SH-SY5Y (cell line): ENCODE measurements around the gene RFX6.

Experiments used
- GATA2 ChIP-seq: IDR thresholded peaks from 2 replicates; pipeline ENCODE4 v1.6.1; 2011; ENCODE audit warnings: mild to moderate bottlenecking, low read depth, low read length
- GATA3 ChIP-seq: IDR thresholded peaks from 2 replicates; pipeline ENCODE4 v1.6.1; 2011; ENCODE audit warnings: low read depth, mild to moderate bottlenecking, low read length, moderate library complexity

- TF ChIP-seq GATA2 (no peak), GATA3 (no peak)
Observed at GRCh38 chr6:116872771-116873170, 4.3 kb upstream of the RFX6 start.
